ENCODE data around the gene TNIK.

TNIK gene

DNA sequence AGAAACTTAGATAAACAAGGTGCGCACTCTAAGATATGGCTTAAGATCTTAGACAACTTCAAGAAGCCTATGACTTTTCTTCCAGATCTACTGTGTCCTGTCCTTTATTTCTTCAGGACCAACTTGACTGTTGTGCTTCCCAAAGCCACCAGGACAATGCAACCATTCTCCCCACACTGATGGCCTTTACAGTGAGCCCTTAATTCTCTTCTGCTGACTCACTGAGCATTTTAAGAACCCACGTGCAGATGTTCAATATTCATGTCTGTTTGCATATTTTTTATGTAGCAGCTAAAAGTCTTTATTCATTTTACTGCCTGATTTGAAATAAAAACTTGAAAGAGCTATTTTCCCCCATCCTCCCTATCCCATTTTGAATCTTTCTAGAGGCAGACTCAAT, 330.4 kb downstream of the TNIK start:
- TF ChIP-seq EZH2phosphoT487 (IDR thresholded peaks at IDR 0.05; ENCODE audit: borderline replicate concordance, low read length) = no peak
- TF ChIP-seq, protein P1, sequence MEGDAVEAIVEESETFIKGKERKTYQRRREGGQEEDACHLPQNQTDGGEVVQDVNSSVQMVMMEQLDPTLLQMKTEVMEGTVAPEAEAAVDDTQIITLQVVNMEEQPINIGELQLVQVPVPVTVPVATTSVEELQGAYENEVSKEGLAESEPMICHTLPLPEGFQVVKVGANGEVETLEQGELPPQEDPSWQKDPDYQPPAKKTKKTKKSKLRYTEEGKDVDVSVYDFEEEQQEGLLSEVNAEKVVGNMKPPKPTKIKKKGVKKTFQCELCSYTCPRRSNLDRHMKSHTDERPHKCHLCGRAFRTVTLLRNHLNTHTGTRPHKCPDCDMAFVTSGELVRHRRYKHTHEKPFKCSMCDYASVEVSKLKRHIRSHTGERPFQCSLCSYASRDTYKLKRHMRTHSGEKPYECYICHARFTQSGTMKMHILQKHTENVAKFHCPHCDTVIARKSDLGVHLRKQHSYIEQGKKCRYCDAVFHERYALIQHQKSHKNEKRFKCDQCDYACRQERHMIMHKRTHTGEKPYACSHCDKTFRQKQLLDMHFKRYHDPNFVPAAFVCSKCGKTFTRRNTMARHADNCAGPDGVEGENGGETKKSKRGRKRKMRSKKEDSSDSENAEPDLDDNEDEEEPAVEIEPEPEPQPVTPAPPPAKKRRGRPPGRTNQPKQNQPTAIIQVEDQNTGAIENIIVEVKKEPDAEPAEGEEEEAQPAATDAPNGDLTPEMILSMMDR (IDR thresholded peaks at IDR 0.05; ENCODE audit: low read depth, low read length, poor library complexity, severe bottlenecking) = no peak
- Histone ChIP-seq H3K79me2 (ENCODE audit: control insufficient read depth, low read length) (no peaks in the 10 kb centered on the region), H3K9me2 (replicated peaks; ENCODE audit: control insufficient read depth, low read length) (no peaks in the 10 kb centered on the region), H4K20me1 (ENCODE audit: control insufficient read depth, insufficient read depth, low read depth, low read length) (no peaks in the 10 kb centered on the region), H3K9me3 (ENCODE audit: control insufficient read depth, insufficient read depth, low read length) (no peaks in the 10 kb centered on the region), H3K4me3 (ENCODE audit: low read length) (no peak overlapping the region), H3K4me1 (ENCODE audit: control insufficient read depth, low read length) (no peaks in the 10 kb centered on the region), H3K27ac (ENCODE audit: low read depth, low read length) (no peak overlapping the region), H3K27me3 (ENCODE audit: control insufficient read depth, low read length) (no peaks in the 10 kb centered on the region), H3K36me3 (ENCODE audit: control insufficient read depth, low read length) (no peaks in the 10 kb centered on the region), H3K4me2 (ENCODE audit: low read length) (no peak overlapping the region), H3F3A (ENCODE audit: control insufficient read depth, insufficient read depth) (no peaks in the 10 kb centered on the region)

DNA sequence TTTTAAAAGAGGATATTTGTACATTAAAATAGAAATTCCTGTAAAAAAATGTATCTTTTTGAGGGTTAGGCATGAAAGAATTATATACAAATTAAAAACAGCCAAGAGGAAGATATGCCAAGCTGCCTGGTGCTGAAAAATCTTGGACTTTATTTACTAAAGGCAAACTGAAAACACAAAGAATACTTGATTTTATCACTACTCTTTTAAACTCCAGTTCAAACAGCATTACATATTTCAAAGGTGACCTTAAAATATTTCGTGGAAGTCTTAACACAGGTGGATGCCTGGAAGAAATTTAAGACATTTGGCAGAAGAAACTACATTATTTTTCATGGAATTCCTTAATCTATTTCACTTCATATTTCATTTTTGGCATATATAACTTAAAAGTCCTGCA, 332.6 kb downstream of the TNIK start:
- no peaks in the 10 kb centered on the region for H3K27me3 ChIP-seq (ENCODE audit: control insufficient read depth, low read length)
- no peaks in the 10 kb centered on the region for H3K4me1 ChIP-seq (ENCODE audit: control insufficient read depth, low read length)
- H3K9me3 ChIP-seq (ENCODE audit: control insufficient read depth, insufficient read depth, low read length) = no peaks in the 10 kb centered on the region
- no peak overlapping the region for H3K27ac ChIP-seq (ENCODE audit: low read depth, low read length)
- no peak overlapping the region for H3K4me3 ChIP-seq (ENCODE audit: low read length)
- no peaks in the 10 kb centered on the region for H3F3A ChIP-seq (ENCODE audit: control insufficient read depth, insufficient read depth)
- H3K36me3 ChIP-seq (ENCODE audit: control insufficient read depth, low read length) = no peaks in the 10 kb centered on the region
- H3K79me2 ChIP-seq (ENCODE audit: control insufficient read depth, low read length) = no peaks in the 10 kb centered on the region
- no peaks in the 10 kb centered on the region for H4K20me1 ChIP-seq (ENCODE audit: control insufficient read depth, insufficient read depth, low read depth, low read length)
- no peak overlapping the region for H3K4me2 ChIP-seq (ENCODE audit: low read length)
- H3K9me2 ChIP-seq (replicated peaks; ENCODE audit: control insufficient read depth, low read length) = no peaks in the 10 kb centered on the region
- no peak for TF ChIP-seq EZH2phosphoT487 (IDR thresholded peaks at IDR 0.05; ENCODE audit: borderline replicate concordance, low read length)
- TF ChIP-seq, protein P1 (IDR thresholded peaks at IDR 0.05; ENCODE audit: low read depth, low read length, poor library complexity, severe bottlenecking) = no peak

DNA sequence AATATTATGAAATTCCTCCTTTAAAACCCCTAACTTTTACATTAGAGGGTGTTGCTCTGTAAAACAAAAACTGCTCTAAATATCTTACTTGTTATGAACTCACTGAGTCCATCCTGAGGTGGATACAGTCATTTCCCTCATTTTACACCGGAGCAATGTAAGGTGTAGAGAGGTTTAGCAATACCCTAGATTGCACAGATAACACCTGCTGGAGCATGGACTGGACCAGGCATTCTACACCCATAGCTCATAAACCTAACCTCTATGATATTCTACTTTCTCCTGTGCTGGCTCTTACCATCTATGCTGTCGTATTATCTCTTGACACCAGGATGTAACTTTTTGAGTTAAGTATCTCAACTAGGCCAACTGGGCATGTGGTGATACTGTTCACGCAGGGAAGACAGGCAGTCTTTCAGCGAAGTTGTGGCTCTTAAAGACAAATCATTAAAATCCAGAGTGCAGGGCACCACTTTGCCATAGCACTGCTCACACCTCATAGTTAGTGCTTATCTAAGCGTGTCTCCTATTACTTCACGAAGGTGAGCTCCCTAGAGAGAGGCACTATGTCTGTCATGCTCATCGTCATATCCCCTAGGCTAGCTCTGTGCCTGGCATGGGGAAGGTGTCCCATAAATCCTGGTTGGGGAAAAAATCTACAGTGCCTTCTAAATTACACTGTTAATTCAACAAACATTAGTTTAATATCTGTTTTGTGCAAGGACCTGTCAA, 333.6 kb downstream of the TNIK start:
- Histone ChIP-seq H3K79me2 (ENCODE audit: control insufficient read depth, low read length) (no peaks in the 10 kb centered on the region), H3K9me2 (replicated peaks; ENCODE audit: control insufficient read depth, low read length) (no peaks in the 10 kb centered on the region), H3K9me3 (ENCODE audit: control insufficient read depth, insufficient read depth, low read length) (no peaks in the 10 kb centered on the region), H3K4me1 (ENCODE audit: control insufficient read depth, low read length) (no peaks in the 10 kb centered on the region), H3K27me3 (ENCODE audit: control insufficient read depth, low read length) (no peaks in the 10 kb centered on the region), H3K27ac (ENCODE audit: low read depth, low read length) (no peak overlapping the region), H3F3A (ENCODE audit: control insufficient read depth, insufficient read depth) (no peaks in the 10 kb centered on the region), H3K4me3 (ENCODE audit: low read length) (no peak overlapping the region), H4K20me1 (ENCODE audit: control insufficient read depth, insufficient read depth, low read depth, low read length) (no peaks in the 10 kb centered on the region), H3K36me3 (ENCODE audit: control insufficient read depth, low read length) (no peaks in the 10 kb centered on the region), H3K4me2 (ENCODE audit: low read length) (no peak overlapping the region)
- TF ChIP-seq, protein P1 (IDR thresholded peaks at IDR 0.05; ENCODE audit: low read depth, low read length, poor library complexity, severe bottlenecking) = no peak
- TF ChIP-seq EZH2phosphoT487 (IDR thresholded peaks at IDR 0.05; ENCODE audit: borderline replicate concordance, low read length) = no peak

Measured in DOHH2 (cell line).